Glutamatergic neuron (in vitro differentiated cells): ENCODE results near the gene MYOZ2. TPM values are rescaled to one million over a fixed set of nuclear protein-coding genes. Genes with fewer than 3 reads are reported as not detected.

Source experiments
- DNase-seq: peaks from one replicate; pipeline ENCODE4 v3.0.0; 2022
- H3K27ac Mint-ChIP-seq: one replicate; pipeline ENCODE4 v1.8.0; 2020; ENCODE audit warnings: mild to moderate bottlenecking, mixed read lengths, inconsistent platforms; ENCODE audit not compliant: unreplicated experiment
- H3K27me3 Mint-ChIP-seq: one replicate; pipeline ENCODE4 v1.8.0; 2020; ENCODE audit warnings: mild to moderate bottlenecking, moderate library complexity, mixed read lengths, inconsistent platforms; ENCODE audit not compliant: unreplicated experiment
- H3K36me3 Mint-ChIP-seq: one replicate; pipeline ENCODE4 v1.8.0; 2020; ENCODE audit warnings: mild to moderate bottlenecking, mixed read lengths, inconsistent platforms; ENCODE audit not compliant: unreplicated experiment
- H3K4me1 Mint-ChIP-seq: one replicate; pipeline ENCODE4 v1.8.0; 2020; ENCODE audit warnings: mild to moderate bottlenecking, low read depth, mixed read lengths, inconsistent platforms; ENCODE audit not compliant: unreplicated experiment
- H3K4me3 Mint-ChIP-seq: one replicate; pipeline ENCODE4 v1.8.0; 2020; ENCODE audit warnings: mild to moderate bottlenecking, mixed read lengths, inconsistent platforms; ENCODE audit not compliant: unreplicated experiment
- H3K9me3 Mint-ChIP-seq: one replicate; pipeline ENCODE4 v1.8.0; 2020; ENCODE audit warnings: mild to moderate bottlenecking, moderate library complexity, mixed read lengths, inconsistent platforms; ENCODE audit not compliant: unreplicated experiment
- total RNA-seq: library from RNA; stranded (reverse); fragmentation: NEBNext Ultra II Directional; extraction: Animal tissue kit (Norgen Biotek cat#: 25700); gene quantifications from one replicate; pipeline ENCODE4 v1.2.1, GENCODE V29; 2021; ENCODE audit not compliant: unreplicated experiment
- TF ChIP-seq, protein P1 (sequence below): fragments of 200-600 bp; sonication (generic); IDR thresholded peaks from one replicate; pipeline ENCODE4 v1.5.0; 2021; ENCODE audit not compliant: partially characterized antibody, unreplicated experiment

Gene MYOZ2
- total RNA-seq, 1 donor from 2014 or later, result not detected

DNA sequence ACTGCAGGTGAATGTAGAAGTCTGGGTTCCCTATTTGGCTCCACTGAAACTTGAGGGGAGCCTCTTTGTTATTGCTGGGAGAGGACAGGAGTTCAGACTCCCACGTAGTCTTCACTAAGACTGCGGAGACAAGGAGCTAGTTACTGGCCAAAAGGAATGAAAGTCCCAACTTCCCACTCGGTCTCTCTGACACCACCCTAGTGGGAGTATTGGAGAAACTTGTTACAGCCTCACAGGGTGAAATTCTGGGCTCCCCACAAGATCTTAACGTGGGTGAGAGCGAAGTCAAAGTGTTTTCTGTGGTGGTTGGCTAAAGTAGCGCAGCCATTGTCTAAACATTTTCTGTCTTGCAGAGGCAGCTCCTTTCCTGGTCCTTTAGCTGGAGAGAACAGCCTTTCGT is 13.5 kb downstream of the MYOZ2 start:
- TF ChIP-seq, protein P1, sequence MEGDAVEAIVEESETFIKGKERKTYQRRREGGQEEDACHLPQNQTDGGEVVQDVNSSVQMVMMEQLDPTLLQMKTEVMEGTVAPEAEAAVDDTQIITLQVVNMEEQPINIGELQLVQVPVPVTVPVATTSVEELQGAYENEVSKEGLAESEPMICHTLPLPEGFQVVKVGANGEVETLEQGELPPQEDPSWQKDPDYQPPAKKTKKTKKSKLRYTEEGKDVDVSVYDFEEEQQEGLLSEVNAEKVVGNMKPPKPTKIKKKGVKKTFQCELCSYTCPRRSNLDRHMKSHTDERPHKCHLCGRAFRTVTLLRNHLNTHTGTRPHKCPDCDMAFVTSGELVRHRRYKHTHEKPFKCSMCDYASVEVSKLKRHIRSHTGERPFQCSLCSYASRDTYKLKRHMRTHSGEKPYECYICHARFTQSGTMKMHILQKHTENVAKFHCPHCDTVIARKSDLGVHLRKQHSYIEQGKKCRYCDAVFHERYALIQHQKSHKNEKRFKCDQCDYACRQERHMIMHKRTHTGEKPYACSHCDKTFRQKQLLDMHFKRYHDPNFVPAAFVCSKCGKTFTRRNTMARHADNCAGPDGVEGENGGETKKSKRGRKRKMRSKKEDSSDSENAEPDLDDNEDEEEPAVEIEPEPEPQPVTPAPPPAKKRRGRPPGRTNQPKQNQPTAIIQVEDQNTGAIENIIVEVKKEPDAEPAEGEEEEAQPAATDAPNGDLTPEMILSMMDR, result no peak
- H3K9me3 Mint-ChIP-seq, result no peaks in the 10 kb centered on the region
- H3K4me1 Mint-ChIP-seq, result no peaks in the 10 kb centered on the region
- DNase-seq, result no peak
- H3K4me3 Mint-ChIP-seq, result no peak overlapping the region
- no peaks in the 10 kb centered on the region for H3K27me3 Mint-ChIP-seq
- no peaks in the 10 kb centered on the region for H3K36me3 Mint-ChIP-seq
- H3K27ac Mint-ChIP-seq, result no peak overlapping the region

DNA sequence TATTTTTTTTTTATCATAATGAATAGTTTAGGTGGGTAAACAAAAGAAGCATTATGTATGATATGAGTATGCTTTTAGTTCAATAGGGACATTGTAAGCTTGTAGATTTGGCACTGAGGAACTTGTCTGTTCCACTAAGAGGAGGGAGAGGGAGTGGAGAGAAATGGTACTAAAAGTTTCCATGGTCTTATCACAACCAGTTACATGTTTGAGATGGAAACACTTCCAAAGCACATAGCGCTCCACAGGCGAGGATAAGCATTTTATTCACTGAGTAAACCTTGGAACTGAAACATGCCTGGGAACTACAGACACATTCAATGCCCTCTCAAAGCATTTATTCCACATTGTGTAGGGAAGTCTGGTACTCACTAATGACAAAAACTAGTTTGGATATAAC is 15.5 kb downstream of the MYOZ2 start:
- Mint-ChIP-seq H3K27me3 (no peaks in the 10 kb centered on the region), H3K9me3 (no peaks in the 10 kb centered on the region), H3K4me3 (no peak overlapping the region), H3K36me3 (no peaks in the 10 kb centered on the region), H3K27ac (no peak overlapping the region), H3K4me1 (no peaks in the 10 kb centered on the region)
- TF ChIP-seq, protein P1, result no peak
- no peak for DNase-seq

DNA sequence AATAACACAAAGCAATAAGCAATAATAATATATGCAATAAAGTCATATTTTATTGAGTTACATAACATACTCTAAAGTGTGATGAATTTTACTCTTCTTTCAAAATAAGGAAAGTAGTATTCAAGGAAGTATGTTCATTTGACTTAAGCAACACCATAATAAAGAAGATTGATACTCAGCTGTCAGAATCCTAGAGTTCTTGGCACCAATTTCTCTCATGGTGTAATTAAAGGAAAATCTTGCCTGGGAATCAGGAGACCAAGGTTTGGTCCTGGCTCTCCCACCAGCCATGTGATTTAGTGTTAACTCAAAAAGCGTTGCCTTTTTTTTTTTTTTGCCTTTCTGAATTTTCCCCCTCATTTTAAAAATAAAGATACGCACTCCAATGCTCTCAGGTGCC is 17.1 kb downstream of the MYOZ2 start:
- Mint-ChIP-seq H3K4me3 (no peak overlapping the region), H3K27ac (no peak overlapping the region), H3K9me3 (no peaks in the 10 kb centered on the region), H3K4me1 (no peaks in the 10 kb centered on the region), H3K27me3 (peaks cover 2% of the 10 kb centered on the region), H3K36me3 (no peaks in the 10 kb centered on the region)
- TF ChIP-seq, protein P1, result no peak
- DNase-seq, result no peak

DNA sequence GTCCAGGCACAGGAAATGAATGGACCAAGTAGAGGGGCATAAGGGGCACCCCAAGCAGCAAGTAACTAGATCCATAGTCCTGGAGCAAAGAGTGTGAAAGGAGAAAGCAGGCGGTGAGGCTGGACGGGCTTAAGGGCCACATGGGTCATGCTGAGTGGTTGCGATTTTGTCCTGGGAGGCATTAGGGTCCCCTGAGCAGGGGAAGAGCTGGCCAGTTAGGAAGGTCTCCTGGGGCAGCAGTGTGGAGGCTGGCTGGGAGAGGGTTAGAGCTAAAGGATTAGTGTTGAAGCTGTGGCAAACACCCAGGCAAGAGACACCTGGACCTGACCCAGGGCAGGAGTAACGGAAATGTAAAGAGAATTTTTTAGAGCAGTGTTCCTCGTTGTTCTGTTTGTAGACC is 26.5 kb downstream of the MYOZ2 start:
- DNase-seq, result no peak
- Mint-ChIP-seq H3K36me3 (no peaks in the 10 kb centered on the region), H3K9me3 (no peaks in the 10 kb centered on the region), H3K27me3 (peaks cover 2% of the 10 kb centered on the region), H3K4me1 (no peaks in the 10 kb centered on the region), H3K4me3 (no peak overlapping the region), H3K27ac (no peak overlapping the region)
- TF ChIP-seq, protein P1, result no peak

DNA sequence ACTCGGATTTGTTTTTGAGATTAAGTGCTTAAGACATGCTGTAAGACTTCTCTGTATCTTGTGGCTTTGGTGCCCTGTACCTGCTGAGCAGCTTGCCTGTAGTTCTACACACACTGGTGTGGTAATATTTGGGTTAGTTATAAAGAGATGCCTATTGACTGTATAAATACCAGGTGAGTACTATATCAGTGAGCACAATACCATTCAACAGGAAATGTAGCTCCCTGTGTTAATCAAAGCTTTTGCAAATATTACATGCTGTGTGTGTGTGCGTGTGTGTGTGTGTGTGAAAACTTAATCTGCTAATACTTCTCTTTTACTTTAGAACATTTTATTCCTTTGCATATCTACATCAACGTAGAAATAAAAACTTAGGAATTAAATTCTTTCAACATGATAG is 30.1 kb downstream of the MYOZ2 start:
- no peak overlapping the region for H3K4me3 Mint-ChIP-seq
- H3K4me1 Mint-ChIP-seq, result no peaks in the 10 kb centered on the region
- peaks cover 2% of the 10 kb centered on the region for H3K27me3 Mint-ChIP-seq
- H3K36me3 Mint-ChIP-seq, result no peaks in the 10 kb centered on the region
- TF ChIP-seq, protein P1, result no peak
- H3K9me3 Mint-ChIP-seq, result no peaks in the 10 kb centered on the region
- no peak overlapping the region for H3K27ac Mint-ChIP-seq
- DNase-seq, result no peak
